HEK293T (cell line): ENCODE results near the gene PANK4.

Experiments used
- ARNT ChIP-seq: fragments of 450-650 bp; IDR thresholded peaks from 2 replicates; pipeline ENCODE4 v1.6.1; 2017; ENCODE audit warnings: mild to moderate bottlenecking
- BHLHE40 ChIP-seq: fragments of 450-650 bp; IDR thresholded peaks from 2 replicates; pipeline ENCODE4 v1.6.1; 2016; ENCODE audit warnings: mild to moderate bottlenecking, moderate library complexity, borderline replicate concordance
- CTBP1 ChIP-seq: fragments of 450-650 bp; IDR thresholded peaks from 2 replicates; pipeline ENCODE4 v1.6.1; 2016; ENCODE audit warnings: borderline replicate concordance
- ELF4 ChIP-seq: fragments of 450-650 bp; IDR thresholded peaks from 2 replicates; pipeline ENCODE4 v1.6.1; 2017; ENCODE audit warnings: antibody characterized with exemption
- FOXA1 ChIP-seq: fragments of 450-650 bp; IDR thresholded peaks from 2 replicates; pipeline ENCODE4 v1.6.1; 2016; ENCODE audit warnings: mild to moderate bottlenecking
- FOXK2 ChIP-seq: fragments of 450-650 bp; IDR thresholded peaks from 2 replicates; pipeline ENCODE4 v1.6.1; 2016; ENCODE audit warnings: mild to moderate bottlenecking
- FOXM1 ChIP-seq: fragments of 450-650 bp; IDR thresholded peaks from 2 replicates; pipeline ENCODE4 v1.6.1; 2017; ENCODE audit warnings: mild to moderate bottlenecking, borderline replicate concordance
- HDGF ChIP-seq: fragments of 450-650 bp; IDR thresholded peaks from 2 replicates; pipeline ENCODE4 v1.6.1; 2017; ENCODE audit warnings: antibody characterized with exemption, borderline replicate concordance
- L3MBTL2 ChIP-seq: fragments of 450-650 bp; conservative IDR thresholded peaks from 2 replicates; pipeline ENCODE4 v1.6.1; 2016; ENCODE audit warnings: mild to moderate bottlenecking
- LEF1 ChIP-seq: fragments of 450-650 bp; IDR thresholded peaks from 2 replicates; pipeline ENCODE4 v1.6.1; 2017; ENCODE audit warnings: mild to moderate bottlenecking, borderline replicate concordance
- SP1 ChIP-seq: fragments of 450-650 bp; IDR thresholded peaks from 2 replicates; pipeline ENCODE4 v1.6.1; 2017
- TARDBP ChIP-seq: fragments of 450-650 bp; IDR thresholded peaks from 2 replicates; pipeline ENCODE4 v1.6.1; 2016
- ZNF384 ChIP-seq: fragments of 450-650 bp; IDR thresholded peaks from 2 replicates; pipeline ENCODE4 v1.6.1; 2016

- no peak for TF ChIP-seq ELF4
- no peak for TF ChIP-seq BHLHE40
- no peak for TF ChIP-seq SP1
- TF ChIP-seq FOXM1: no peak
- no peak for TF ChIP-seq FOXA1
- no peak for TF ChIP-seq HDGF
- no peak for TF ChIP-seq ARNT
- no peak for TF ChIP-seq L3MBTL2
- TF ChIP-seq LEF1: no peak
- no peak for TF ChIP-seq FOXK2
- no peak for TF ChIP-seq CTBP1
- no peak for TF ChIP-seq TARDBP
- TF ChIP-seq ZNF384: no peak
Observed at GRCh38 chr1:2519029-2519685, 7.2 kb downstream of the PANK4 start.
